HK-2 (cell line): Measurements from ENCODE around the gene PAGR1.

Experiments used
- DNase-seq: peaks from one replicate; pipeline ENCODE4 v3.0.0-alpha.2; 2018; ENCODE audit not compliant: unreplicated experiment

The PAGR1 gene

GRCh38 chr16:29837841-29838240 is 21.9 kb downstream of the PAGR1 start:
- DNase-seq = no peak

- no peak for DNase-seq
Observed at GRCh38 chr16:29839822-29840221, 23.9 kb downstream of the PAGR1 start.

DNA sequence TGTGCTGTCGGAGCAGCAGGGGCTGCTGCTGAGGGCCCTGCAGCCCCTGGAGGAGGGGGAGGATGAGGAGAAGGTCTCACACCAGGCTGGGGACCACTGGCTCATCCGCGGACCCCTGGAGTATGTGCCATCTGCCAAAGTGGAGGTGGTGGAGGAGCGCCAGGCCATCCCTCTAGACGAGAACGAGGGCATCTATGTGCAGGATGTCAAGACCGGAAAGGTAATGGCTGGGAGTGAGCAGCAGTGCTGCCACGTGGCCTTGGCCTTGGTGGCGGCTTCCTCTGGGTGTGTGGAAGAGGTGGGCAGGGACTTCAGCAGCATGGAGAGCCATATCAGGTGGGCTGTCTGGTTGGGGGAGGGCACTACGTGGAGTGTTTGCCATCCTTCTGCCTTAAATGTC is 24.3 kb downstream of the PAGR1 start:
- DNase-seq = no peak

DNA sequence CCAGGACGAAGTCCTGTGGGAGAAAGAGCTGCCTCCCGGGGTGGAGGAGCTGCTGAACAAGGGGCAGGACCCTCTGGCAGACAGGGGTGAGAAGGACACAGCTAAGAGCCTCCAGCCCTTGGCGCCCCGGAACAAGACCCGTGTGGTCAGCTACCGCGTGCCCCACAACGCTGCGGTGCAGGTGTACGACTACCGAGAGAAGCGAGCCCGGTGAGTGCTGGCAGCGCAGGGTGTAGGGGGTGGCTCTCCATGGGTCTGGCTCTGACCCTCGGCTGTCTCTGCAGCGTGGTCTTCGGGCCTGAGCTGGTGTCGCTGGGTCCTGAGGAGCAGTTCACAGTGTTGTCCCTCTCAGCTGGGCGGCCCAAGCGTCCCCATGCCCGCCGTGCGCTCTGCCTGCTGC is 25.7 kb downstream of the PAGR1 start:
- DNase-seq = no peak

- DNase-seq = no peak
Observed at GRCh38 chr16:29842732-29843346, 26.9 kb downstream of the PAGR1 start.

DNA sequence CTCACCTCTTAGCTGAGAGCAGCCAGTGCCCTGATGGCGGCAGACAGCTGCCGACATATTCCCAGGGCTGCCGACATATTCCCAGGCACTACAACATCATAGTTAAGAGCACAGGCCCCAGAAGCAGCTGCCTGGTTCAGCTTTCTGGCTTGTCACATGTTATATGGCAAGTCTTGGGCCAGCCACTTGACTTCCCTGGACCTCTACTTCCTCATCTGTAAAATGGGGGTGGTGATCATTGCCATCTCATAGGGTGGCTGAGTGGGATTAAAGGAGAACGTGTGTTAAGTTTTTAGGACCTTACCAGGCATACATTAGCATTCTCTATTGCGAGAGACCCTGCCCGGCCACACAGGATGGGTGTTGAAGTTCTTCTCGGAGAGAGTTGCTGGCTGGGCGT is 28.0 kb downstream of the PAGR1 start:
- DNase-seq = no peak

DNA sequence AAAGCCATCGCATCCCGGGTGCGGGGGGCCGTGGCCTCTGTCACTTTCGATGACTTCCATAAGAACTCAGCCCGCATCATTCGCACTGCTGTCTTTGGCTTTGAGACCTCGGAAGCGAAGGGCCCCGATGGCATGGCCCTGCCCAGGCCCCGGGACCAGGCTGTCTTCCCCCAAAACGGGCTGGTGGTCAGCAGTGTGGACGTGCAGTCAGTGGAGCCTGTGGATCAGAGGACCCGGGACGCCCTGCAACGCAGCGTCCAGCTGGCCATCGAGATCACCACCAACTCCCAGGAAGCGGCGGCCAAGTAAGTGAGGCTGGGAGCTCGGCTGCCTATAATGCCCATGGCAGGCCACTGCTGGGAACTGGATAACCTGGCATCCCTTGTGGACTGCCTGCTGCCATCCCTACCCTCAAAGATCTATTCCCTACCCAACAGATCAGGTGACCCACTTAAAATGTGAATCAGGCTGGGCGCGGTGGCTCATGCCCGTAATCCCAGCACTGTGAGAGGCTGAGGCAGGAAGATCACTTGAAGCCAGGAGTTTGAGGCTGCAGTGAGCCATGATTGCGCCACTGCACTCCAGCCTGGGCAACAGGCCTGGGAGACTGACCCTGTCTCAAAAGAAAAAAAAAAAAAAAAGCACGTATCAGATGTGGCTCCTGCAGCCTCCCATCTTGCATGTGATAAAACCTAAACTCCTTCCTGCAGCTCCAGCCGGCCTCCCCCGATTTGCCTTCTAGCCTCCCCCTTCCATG is 28.8 kb downstream of the PAGR1 start:
- no peak for DNase-seq

- DNase-seq = no peak
Observed at GRCh38 chr16:29845656-29846055, 29.7 kb downstream of the PAGR1 start.

GRCh38 chr16:29848420-29849297 is 32.7 kb downstream of the PAGR1 start:
- DNase-seq = peak; percentile 56

DNA sequence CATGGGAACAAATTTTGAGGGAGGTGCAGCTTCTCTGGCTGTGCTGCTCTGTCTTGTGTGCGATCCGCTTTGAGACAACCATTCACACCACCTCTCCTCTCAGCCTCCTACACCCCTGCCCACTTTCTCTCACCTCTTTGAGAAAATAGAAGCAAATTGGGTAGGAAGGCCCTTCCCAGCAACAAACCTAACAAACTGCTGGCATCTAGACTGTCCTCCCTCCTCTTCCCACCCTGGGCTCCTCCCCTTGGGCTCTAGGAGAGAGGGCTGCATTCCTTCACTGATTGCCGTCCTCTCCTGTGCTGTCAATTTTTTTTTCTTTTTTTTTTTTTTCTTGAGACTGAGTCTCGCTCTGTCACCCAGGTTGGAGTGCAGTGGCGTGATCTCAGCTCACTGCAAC is 33.6 kb downstream of the PAGR1 start:
- DNase-seq = no peak

DNA sequence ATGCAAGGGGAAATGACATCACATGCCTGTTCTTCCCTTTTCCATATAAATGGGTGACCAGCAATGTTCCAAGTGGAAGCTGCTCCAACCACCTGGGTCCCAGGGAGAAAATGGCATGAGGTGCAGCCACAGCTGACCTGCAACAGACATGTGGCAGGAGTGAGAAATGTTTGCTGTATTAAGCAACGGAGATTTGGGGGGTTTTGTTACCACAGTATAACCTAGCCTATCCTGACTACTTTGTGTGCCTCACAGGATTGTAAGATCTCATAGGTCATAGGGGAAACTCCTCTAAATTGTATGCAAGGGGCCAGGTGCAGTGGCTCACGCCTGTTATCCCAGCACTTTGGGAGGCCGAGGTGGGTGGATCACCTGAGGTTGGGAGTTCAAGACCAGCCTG is 35.0 kb downstream of the PAGR1 start:
- DNase-seq = no peak

DNA sequence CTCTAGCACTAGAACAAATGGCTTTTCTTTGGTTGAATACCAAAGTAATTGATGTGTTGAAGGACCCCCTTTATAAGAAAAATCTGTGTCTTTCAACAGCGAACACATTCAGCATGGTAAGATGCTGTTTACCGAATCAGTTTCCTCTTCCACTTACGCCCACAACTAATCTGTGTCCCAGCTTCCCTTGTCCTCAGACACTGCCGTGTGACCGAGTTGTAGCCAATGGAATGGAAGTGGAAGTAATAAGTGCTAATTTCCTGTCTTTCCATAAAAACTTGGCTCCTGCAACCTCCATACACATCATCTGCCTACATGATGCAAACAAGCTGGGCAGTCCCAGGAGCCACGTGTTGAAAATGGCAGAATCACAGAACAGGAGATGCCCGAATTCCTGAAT is 36.7 kb downstream of the PAGR1 start:
- no peak for DNase-seq

DNA sequence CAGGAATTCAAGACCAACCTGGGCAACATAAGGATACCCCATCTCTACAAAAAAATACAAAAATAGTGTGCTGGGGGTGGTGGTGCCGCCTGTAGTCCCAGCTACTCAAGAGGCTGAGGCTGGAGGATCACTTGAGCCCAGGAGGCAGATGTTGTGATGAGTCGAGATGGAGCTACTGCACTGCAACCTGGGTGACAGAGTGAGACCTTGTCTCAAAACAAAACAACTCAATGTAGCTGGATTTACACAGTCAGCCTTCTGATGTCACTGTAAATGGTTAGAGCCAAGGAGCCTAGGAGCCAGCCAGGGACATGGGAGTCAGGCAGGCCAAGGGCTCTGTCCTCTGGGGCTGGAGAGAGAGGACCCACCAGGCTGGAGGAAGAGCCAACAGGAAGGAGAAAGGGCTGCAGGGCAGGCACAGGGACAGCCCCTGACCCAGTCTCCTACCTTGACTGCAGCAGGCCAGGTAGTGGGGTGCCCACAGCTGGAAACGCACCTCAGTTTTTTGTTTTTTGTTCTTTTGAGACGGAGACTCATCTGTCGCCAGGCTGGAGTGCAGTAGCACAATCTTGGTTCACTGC is 38.7 kb downstream of the PAGR1 start:
- DNase-seq = no peak

GRCh38 chr16:29857133-29857760 is 41.3 kb downstream of the PAGR1 start:
- peak; percentile 34 for DNase-seq

DNA sequence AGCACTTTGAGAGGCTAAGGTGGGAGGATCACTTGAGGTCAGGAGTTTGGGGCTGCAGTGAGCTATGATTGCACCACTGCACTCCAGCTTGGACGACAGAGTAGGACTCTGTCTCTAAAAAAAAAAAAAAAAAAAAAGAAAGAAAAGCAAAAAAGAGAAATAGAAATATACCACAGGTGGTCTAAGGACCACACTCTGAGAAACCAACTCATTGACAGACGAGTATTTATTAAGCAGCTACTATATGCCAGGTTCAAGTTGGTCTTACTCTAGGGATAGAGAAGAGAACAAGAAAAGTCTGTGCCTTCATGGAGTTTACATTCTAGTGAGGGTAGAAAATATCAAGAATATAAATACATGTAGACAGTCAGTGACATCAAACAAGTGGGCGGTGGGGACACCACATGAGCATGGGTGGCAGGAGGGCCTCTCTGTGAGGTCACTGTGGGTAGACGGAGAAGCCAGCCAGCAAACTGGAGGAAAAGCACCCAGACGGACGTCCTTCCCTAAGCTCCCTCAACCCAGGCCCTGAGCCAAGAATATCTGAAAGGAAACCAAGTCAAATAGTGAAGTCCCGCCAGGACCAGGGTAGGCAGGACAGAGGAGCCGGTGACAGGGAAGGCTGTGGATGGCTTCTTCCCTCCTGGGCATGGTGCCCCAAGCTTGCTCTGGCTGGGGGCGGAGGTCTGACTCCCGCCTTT is 42.3 kb downstream of the PAGR1 start:
- DNase-seq = no peak

DNA sequence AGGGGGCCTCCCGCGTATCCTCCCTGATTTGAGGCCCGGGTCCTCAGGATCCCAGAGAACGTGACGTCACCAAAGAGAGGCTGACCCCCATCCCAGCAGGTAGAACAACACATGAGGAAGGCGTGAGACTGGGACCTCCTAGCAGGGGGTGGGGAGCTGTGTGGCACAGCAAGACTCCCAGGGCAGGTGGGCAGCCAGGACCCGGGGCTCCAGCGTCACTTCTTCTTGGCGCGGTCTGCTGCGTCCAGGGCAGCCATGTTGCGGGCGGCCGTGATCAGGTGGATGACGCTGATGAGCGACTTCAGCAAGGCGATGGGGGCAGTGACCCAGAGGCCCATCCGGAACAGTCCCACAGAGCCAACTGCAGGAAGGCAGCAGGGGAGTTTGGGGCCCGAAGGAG is 43.0 kb downstream of the PAGR1 start:
- no peak for DNase-seq

DNA sequence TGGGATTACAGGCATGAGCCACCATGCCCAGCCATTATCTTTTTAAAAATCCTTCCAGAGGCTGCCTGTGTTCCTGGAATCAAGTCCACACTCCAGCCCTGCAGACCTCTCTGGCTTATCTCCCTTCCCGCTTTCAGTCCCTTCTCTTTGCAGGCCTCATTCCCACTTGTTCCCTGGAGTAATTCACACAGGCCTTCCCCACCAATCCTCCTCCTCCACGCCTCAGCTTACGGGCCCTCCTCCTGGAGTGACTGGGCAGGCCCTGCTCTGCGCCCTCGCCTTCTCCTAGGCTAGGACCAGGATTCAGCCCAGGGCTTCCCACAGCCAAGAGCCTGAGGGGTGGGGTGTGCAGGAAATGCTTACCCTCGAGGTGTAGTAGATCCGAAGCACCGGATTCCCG is 44.3 kb downstream of the PAGR1 start:
- DNase-seq = no peak

DNA sequence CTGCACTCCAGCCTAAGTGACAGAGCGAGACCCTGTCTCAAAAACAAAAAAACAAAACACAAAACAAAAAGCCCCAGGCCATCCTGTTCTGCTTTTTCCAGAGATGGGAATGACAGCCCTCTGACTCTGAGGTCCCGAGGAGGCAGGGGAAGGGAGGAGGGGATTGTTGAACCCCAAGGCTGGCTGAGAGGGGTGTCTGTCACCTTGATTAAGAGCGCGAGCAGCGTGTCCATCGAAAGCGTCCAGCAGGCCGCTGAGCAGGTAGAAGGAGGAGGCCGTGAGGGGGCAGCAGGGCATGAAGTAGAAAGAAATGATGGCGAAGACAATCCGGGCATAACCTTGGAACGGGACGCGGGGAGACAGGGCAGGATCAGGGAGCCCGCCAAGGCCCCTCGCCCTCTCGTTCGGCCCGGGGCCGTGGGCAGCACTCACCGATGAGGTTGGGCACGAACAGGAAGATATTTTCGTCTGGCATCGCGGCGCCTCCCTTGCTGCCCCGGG is 46.5 kb downstream of the PAGR1 start:
- peak; percentile 25 for DNase-seq

DNA sequence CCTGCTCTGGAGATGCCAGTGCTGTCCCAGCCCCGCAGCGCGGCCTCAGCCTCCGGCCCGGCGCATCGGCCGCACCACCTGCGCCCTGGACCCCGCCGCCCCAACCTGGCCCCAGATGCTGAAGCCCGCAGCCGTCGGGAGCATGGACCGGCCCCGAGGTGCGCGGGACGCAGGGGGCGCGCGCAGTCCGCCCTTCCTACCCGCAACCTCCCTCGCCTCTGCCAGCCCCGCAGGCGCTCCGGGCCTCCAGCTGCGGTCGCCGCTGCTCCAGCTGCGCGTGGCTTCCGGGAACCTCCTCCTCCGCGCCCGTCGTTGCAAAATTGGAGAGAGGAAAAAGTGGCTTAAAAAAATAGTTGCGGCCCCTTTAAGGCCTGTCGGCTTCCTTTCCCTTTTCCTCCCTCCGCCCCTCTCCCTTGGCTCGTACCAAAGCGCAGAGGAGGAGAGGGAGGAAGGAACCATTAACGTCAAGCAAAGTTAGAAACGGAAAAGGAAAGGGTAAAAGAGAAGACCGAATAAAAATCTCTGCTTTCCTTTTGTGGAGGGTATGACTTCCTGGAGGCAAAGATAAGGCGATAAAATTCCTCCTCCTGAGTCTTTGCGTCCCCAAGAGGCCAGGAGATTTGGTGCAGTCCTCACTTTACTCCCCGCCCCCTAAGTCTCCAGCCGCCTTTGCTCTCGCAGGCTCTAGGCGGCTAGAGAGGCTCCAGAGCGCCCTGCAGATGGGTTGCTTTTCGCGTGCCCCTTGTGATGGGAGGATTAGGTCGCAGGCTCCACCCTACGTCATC is 47.1 kb downstream of the PAGR1 start, which contains the start of gene CDIPT:
Gene CDIPT (minus strand): TSS at position 343 of the 785 bp plus-strand sequence. CDS start 369 bp downstream, outside the sequence.
- DNase-seq = peak; percentile 85

- DNase-seq = no peak
Observed at GRCh38 chr16:29863669-29863984, 47.7 kb downstream of the PAGR1 start.
